Astrocyte (in vitro differentiated cells and primary cell): ENCODE data around the gene NISCH. TPM values are rescaled to one million over a fixed set of nuclear protein-coding genes. Genes with fewer than 3 reads are reported as not detected.
A peak's percentile ranks its signal among the peaks of the same experiment; 100 is the strongest.

Source experiments
- DNase-seq: peaks from one replicate; pipeline ENCODE4 v3.0.0-alpha.2; 2010; ENCODE audit warnings: low read depth
- FAIRE-seq: peaks from 2 replicates; lab custom pipeline; 2011; peaks lifted over from hg19 to GRCh38; lab: Jason Lieb, UNC
- H2AFZ ChIP-seq: 2 replicates; pipeline ENCODE4 v1.6.0; 2012; ENCODE audit warnings: low read depth, low read length, inconsistent platforms
- H3K27ac ChIP-seq: 2 replicates; pipeline ENCODE4 v1.5.1; 2011; ENCODE audit warnings: low read depth, low read length, inconsistent platforms
- H3K27me3 ChIP-seq: 2 replicates; pipeline ENCODE4 v1.6.0; 2011; ENCODE audit warnings: low read length, inconsistent platforms; ENCODE audit not compliant: insufficient read depth
- H3K36me3 ChIP-seq: 2 replicates; pipeline ENCODE4 v1.5.1; 2011; ENCODE audit warnings: low read length, inconsistent platforms; ENCODE audit not compliant: insufficient read depth
- H3K4me1 ChIP-seq: 2 replicates; pipeline ENCODE4 v1.5.1; 2011; ENCODE audit warnings: low read length, inconsistent platforms; ENCODE audit not compliant: insufficient read depth
- H3K4me2 ChIP-seq: 2 replicates; pipeline ENCODE4 v1.6.0; 2012; ENCODE audit warnings: low read length, inconsistent platforms
- H3K4me3 ChIP-seq: 2 replicates; pipeline ENCODE4 v1.5.1; 2011; ENCODE audit warnings: low read depth, mild to moderate bottlenecking, low read length, inconsistent platforms; ENCODE audit not compliant: insufficient read depth
- H3K79me2 ChIP-seq: 2 replicates; pipeline ENCODE4 v1.6.0; 2012; ENCODE audit warnings: mild to moderate bottlenecking, low read length, inconsistent platforms; ENCODE audit not compliant: insufficient read depth
- H3K9ac ChIP-seq: 2 replicates; pipeline ENCODE4 v1.6.0; 2012; ENCODE audit warnings: mild to moderate bottlenecking, low read length, inconsistent platforms
- H3K9me3 ChIP-seq: 2 replicates; pipeline ENCODE4 v1.5.1; 2012; ENCODE audit warnings: low read depth, mild to moderate bottlenecking, low read length, inconsistent platforms; ENCODE audit not compliant: insufficient read depth
- H4K20me1 ChIP-seq: 2 replicates; pipeline ENCODE4 v1.6.0; 2012; ENCODE audit warnings: low read length, inconsistent platforms; ENCODE audit not compliant: insufficient read depth
- H3K27ac Mint-ChIP-seq: one replicate; pipeline ENCODE4 v1.8.0; 2021; ENCODE audit warnings: mild to moderate bottlenecking, mixed read lengths; ENCODE audit not compliant: unreplicated experiment
- H3K27me3 Mint-ChIP-seq: one replicate; pipeline ENCODE4 v1.8.0; 2021; ENCODE audit warnings: low read depth, mixed read lengths; ENCODE audit not compliant: unreplicated experiment
- H3K36me3 Mint-ChIP-seq: one replicate; pipeline ENCODE4 v1.8.0; 2021; ENCODE audit warnings: low read depth, mixed read lengths; ENCODE audit not compliant: unreplicated experiment
- H3K4me1 Mint-ChIP-seq: one replicate; pipeline ENCODE4 v1.8.0; 2021; ENCODE audit warnings: low read depth, mixed read lengths; ENCODE audit not compliant: unreplicated experiment
- H3K4me3 Mint-ChIP-seq: one replicate; pipeline ENCODE4 v1.8.0; 2021; ENCODE audit warnings: mild to moderate bottlenecking, moderate library complexity, mixed read lengths; ENCODE audit not compliant: unreplicated experiment
- H3K9me3 Mint-ChIP-seq: one replicate; pipeline ENCODE4 v1.8.0; 2021; ENCODE audit warnings: mild to moderate bottlenecking, mixed read lengths; ENCODE audit not compliant: unreplicated experiment
- CTCF ChIP-seq: IDR thresholded peaks from 2 replicates; pipeline ENCODE4 v1.5.1; 2011; ENCODE audit warnings: low read depth, mild to moderate bottlenecking, inconsistent platforms, low read length, moderate library complexity; ENCODE audit not compliant: insufficient read depth
- EZH2 ChIP-seq: IDR thresholded peaks from 2 replicates; pipeline ENCODE4 v1.6.1; 2012; ENCODE audit warnings: mild to moderate bottlenecking, low read length, inconsistent platforms; ENCODE audit not compliant: insufficient read depth
- total RNA-seq: library from RNA; stranded (reverse); gene quantifications from 2 replicates; pipeline ENCODE4 v1.2.1, GENCODE V29; 2021

The NISCH gene
- total RNA-seq, 1 donor from 2014 or later = 118 TPM

DNA sequence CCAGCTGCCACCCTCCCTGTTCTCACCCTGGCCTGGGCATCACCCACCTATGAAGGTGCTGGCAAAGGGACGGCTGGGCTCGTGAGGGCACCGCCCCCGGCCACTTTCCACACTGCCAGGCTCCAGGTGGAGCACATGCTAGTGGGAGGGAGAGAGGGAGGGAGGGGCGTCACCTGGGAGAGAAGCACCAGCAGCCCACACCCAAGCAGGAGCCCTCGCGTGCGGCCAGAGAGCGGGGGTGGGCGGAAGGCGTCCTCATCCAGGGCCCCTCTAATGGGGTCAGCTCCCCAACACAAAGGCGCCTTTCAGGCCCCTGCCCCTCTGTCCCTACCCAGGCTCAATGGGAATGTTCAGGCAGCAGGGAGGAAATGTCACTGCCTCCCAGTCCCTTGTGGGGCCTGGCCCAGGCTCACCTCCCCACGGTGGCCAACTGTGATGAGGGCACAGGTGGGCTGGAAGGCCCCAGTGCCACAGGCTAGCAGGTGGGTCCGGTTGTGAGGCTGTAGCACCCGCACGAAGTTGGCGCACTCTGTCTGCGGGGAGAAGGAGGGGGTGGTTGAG is 13.6 kb upstream of the NISCH start:
- FAIRE-seq (no peak), DNase-seq (no peak)
- Histone ChIP-seq H3K9ac (no peak overlapping the region), H3K27me3 (no peaks in the 10 kb centered on the region), H3K4me3 (no peak overlapping the region), H3K4me1 (no peaks in the 10 kb centered on the region), H4K20me1 (no peaks in the 10 kb centered on the region), H3K9me3 (no peaks in the 10 kb centered on the region), H2AFZ (no peak overlapping the region), H3K79me2 (no peaks in the 10 kb centered on the region), H3K36me3 (no peaks in the 10 kb centered on the region), H3K4me2 (no peak overlapping the region), H3K27ac (no peak overlapping the region)
- Mint-ChIP-seq H3K27ac (no peak overlapping the region), H3K4me3 (no peak overlapping the region), H3K9me3 (no peaks in the 10 kb centered on the region), H3K27me3 (peaks cover 19% of the 10 kb centered on the region), H3K4me1 (no peaks in the 10 kb centered on the region), H3K36me3 (no peaks in the 10 kb centered on the region)
- TF ChIP-seq CTCF (no peak), EZH2 (no peak)

DNA sequence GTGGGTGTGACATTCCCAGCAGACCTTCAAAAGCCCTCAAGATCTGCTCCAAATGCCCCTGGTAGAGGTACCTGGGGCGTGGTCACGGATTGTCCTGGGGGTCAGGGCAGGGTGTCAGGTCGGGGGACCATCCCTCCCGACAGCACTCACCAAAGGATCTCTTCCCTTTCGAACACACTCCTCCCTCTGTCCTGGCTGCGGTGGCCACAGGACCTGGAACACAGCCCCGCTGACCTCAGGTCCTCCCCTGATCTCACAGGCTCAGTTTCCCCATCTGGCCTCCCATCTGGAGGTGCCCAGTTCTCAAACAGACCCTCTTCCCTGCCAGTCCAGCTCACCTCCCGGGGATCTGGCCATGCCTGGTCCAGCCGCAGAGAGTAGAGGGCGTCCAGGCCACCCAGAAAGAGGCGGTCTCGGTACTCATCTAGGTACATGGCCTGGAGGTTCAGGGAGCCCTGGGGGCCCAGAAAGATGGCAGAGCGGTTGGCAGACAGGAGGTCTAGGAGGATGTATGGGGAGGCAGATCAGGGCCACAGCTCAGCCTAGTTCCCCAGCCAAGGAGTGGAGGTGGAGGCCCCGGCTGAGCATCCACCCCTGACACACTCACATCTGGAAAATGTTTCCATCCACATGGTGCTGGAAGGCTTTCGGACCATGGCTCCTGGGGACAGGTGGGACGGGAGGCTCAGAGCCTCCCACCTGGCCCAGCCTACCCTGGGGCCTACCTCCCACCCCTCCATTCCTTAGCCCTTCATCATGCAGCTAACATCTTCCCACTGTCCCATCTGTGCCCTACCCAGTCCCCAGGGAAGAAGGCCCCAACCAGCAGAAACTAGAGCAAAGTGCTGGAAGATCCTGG is 12.8 kb upstream of the NISCH start:
- no peak overlapping the region for H3K27ac ChIP-seq
- H4K20me1 ChIP-seq = no peaks in the 10 kb centered on the region
- Mint-ChIP-seq H3K4me1 (no peaks in the 10 kb centered on the region), H3K27me3 (peaks cover 22% of the 10 kb centered on the region), H3K9me3 (no peaks in the 10 kb centered on the region), H3K36me3 (no peaks in the 10 kb centered on the region), H3K27ac (peak overlapping the region; percentile 7), H3K4me3 (peak overlapping the region; percentile 40)
- DNase-seq (no peak), FAIRE-seq (no peak)
- no peaks in the 10 kb centered on the region for H3K4me1 ChIP-seq
- H3K4me3 ChIP-seq = no peak overlapping the region
- H2AFZ ChIP-seq = no peak overlapping the region
- H3K4me2 ChIP-seq = no peak overlapping the region
- no peaks in the 10 kb centered on the region for H3K27me3 ChIP-seq
- no peak overlapping the region for H3K9ac ChIP-seq
- H3K79me2 ChIP-seq = no peaks in the 10 kb centered on the region
- TF ChIP-seq CTCF = no peak
- TF ChIP-seq EZH2 = no peak
- H3K9me3 ChIP-seq = no peaks in the 10 kb centered on the region
- H3K36me3 ChIP-seq = no peaks in the 10 kb centered on the region

- Histone ChIP-seq H3K4me2 (no peak overlapping the region), H3K4me3 (no peak overlapping the region), H4K20me1 (no peaks in the 10 kb centered on the region), H3K27ac (no peak overlapping the region), H3K79me2 (no peaks in the 10 kb centered on the region), H3K9ac (no peak overlapping the region), H3K4me1 (no peaks in the 10 kb centered on the region), H3K9me3 (no peaks in the 10 kb centered on the region), H3K36me3 (no peaks in the 10 kb centered on the region), H2AFZ (no peak overlapping the region), H3K27me3 (no peaks in the 10 kb centered on the region)
- H3K27me3 Mint-ChIP-seq = peaks cover 21% of the 10 kb centered on the region
- H3K27ac Mint-ChIP-seq = no peak overlapping the region
- TF ChIP-seq CTCF (no peak), EZH2 (no peak)
- no peak for DNase-seq
- FAIRE-seq = no peak
- H3K4me1 Mint-ChIP-seq = no peaks in the 10 kb centered on the region
- H3K4me3 Mint-ChIP-seq = no peak overlapping the region
- H3K36me3 Mint-ChIP-seq = no peaks in the 10 kb centered on the region
- H3K9me3 Mint-ChIP-seq = no peaks in the 10 kb centered on the region
These were observed 12.2 kb upstream of the NISCH start for GRCh38 chr3:52443268-52443610.
